Measurements from ENCODE around the gene C16orf54. TPM values are rescaled to one million over a fixed set of nuclear protein-coding genes. Genes with fewer than 3 reads are reported as not detected.

Gene C16orf54
- total and polyA plus RNA-seq, 2 donors (not counting 3 experiments of a cell fraction or from before 2014, with no cell fraction given) = not detected

- dilution Hi-C loops (cut with MboI; ENCODE audit: extremely low pct_ligation_motif_present, low sequenced_read_pairs) = no loop called here
- peaks cover 0 to 1% of the 10 kb centered on the region in 2 experiments for H3K27me3 ChIP-seq (ENCODE audit: control insufficient read depth in 2 of 2, insufficient read depth in 2 of 2, low read length in 2 of 2)
- ChIA-PET CTCF (interaction anchor here (1.4 to 5.3 kb wide), 5 partner anchors 23 to 334 kb away, joined by 4 to 92 read pairs (median 79); partner anchors contain the start of gene TLCD3B), POLR2A (no interaction called here)
- no peaks in the 10 kb centered on the region for H3K9me3 ChIP-seq (replicated peaks; ENCODE audit: control insufficient read depth, insufficient read depth, low read length)
- H3K4me1 ChIP-seq (ENCODE audit: control insufficient read depth, extremely low read depth, insufficient read depth, low read length) = peaks cover 5% of the 10 kb centered on the region
- no peak overlapping the region for H3K4me2 ChIP-seq (ENCODE audit: insufficient read depth, low read length)
- FAIRE-seq = no peak
- H3K36me3 ChIP-seq (ENCODE audit: control insufficient read depth in 2 of 2, extremely low read depth in 1 of 2, insufficient read depth in 2 of 2, low read length in 2 of 2) = no peaks in the 10 kb centered on the region
- no peak for DNase-seq (ENCODE audit: low read depth, low spot score)
- no peaks in the 10 kb centered on the region for H3K79me2 ChIP-seq (ENCODE audit: control insufficient read depth, insufficient read depth, low read length)
- no peak overlapping the region for H3K27ac ChIP-seq (ENCODE audit: insufficient read depth, low read depth, low read length)
- TF ChIP-seq CTCF (IDR thresholded peaks at IDR 0.05; ENCODE audit: extremely low read depth in 1 of 2, insufficient read depth in 1 of 2, low read depth in 1 of 2, low read length in 2 of 2) (no peak), GATA2 (IDR thresholded peaks at IDR 0.05; ENCODE audit: insufficient read depth, insufficient read length, low read depth, low read length) (no peak), FOS (IDR thresholded peaks at IDR 0.05; ENCODE audit: borderline replicate concordance, insufficient read depth, low read length) (no peak), JUN (IDR thresholded peaks at IDR 0.05; ENCODE audit: borderline replicate concordance, insufficient read depth, insufficient read length, low read depth) (no peak), POLR2AphosphoS5 (IDR thresholded peaks at IDR 0.05; ENCODE audit: insufficient read depth, low read depth, low read length) (no peak), MYC (IDR thresholded peaks at IDR 0.05; ENCODE audit: low read depth, low read length) (no peak), MAX (IDR thresholded peaks at IDR 0.05; ENCODE audit: insufficient read depth, insufficient read length) (no peak), EZH2 (IDR thresholded peaks at IDR 0.05; ENCODE audit: borderline replicate concordance, low read depth, low read length, severe bottlenecking) (no peak), POLR2A (IDR thresholded peaks at IDR 0.05; ENCODE audit: low read depth, low read length) (no peak)
- no TSS peak for BruUV-seq (replicated peaks)
- no peaks in the 10 kb centered on the region for H4K20me1 ChIP-seq (replicated peaks; ENCODE audit: control insufficient read depth, extremely low read depth, insufficient read depth, low read length)
- H2AFZ ChIP-seq (ENCODE audit: low read depth, low read length) = no peak overlapping the region
- H3K9ac ChIP-seq (replicated peaks; ENCODE audit: extremely low read depth, insufficient read depth, low read length) = no peak overlapping the region
- H3K4me3 ChIP-seq (replicated peaks in 1 of 3; ENCODE audit: insufficient read depth in 1 of 3, low read depth in 1 of 3, low read length in 3 of 3) = no peak overlapping the region
- intact Hi-C loops (cut with micrococcal nuclease) = no loop called here
- H3K9me1 ChIP-seq (replicated peaks; ENCODE audit: control insufficient read depth, extremely low read depth, insufficient read depth, low read length) = no peaks in the 10 kb centered on the region
Measured at GRCh38 chr16:29698042-29698441, 47.7 kb downstream of the C16orf54 start.
